GM19324 (cell line): ENCODE data around the gene SEZ6L.
"Not testable (repeated sequence)": the region's sequence is repeated elsewhere in the genome, so short reads cannot be mapped to it uniquely, and the experiment has no call there.

Experiments
- ATAC-seq: cut with Tn5 transposase; IDR thresholded peaks from one replicate; pipeline ENCODE4 v1.9.1; 2021; ENCODE audit warnings: mild to moderate bottlenecking, moderate library complexity; ENCODE audit not compliant: unreplicated experiment, low FRiP score

Gene SEZ6L

DNA sequence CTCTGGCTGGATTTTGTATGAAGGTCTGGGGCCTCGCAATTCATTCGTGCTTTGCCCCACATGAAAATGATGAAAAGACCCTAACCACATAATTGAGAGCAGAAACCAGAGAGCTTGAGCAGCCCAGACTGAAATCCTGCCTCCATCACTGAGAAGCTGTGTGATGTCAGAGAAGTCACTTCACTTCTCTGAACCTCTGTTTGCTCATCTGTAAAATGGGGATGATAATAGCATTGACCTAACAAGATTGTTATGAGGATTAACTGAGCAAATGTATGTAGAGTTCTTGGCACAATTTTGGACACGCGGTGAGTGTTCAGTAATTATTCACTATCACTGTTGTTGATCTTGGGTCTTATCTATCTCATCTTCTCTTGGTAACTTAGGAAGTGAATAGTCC is 203.6 kb downstream of the SEZ6L start:
- no peak for ATAC-seq

DNA sequence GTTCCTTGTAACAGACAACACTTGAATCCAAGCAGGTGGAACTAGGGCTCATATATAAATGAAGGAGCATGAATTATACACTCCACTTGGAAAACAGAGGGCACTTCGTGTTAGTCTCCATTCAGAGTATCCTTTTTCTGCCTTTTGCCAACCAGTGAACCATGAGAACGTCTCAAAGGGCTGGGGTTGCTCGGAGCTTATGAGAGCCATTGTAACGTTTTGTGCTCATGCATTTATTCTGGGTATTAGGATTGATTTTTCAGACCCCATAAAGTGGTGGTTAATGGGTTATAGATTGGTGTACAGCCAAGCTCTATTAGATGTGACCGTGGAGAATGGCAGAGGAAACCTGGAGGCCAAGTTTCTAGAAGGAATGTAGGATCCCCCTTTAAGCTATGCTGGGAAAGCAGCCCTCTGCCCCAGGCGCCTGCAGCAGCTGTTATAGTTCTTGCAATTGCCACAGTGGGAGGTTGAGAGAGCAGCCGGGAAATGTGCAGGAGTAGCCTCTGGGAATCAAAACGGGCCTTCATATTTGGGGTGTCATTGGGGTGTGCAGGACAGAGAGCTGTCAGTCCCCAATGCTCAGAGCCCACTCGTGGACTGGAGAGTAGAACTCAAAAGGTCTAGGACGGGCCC is 205.2 kb downstream of the SEZ6L start:
- ATAC-seq: no peak

DNA sequence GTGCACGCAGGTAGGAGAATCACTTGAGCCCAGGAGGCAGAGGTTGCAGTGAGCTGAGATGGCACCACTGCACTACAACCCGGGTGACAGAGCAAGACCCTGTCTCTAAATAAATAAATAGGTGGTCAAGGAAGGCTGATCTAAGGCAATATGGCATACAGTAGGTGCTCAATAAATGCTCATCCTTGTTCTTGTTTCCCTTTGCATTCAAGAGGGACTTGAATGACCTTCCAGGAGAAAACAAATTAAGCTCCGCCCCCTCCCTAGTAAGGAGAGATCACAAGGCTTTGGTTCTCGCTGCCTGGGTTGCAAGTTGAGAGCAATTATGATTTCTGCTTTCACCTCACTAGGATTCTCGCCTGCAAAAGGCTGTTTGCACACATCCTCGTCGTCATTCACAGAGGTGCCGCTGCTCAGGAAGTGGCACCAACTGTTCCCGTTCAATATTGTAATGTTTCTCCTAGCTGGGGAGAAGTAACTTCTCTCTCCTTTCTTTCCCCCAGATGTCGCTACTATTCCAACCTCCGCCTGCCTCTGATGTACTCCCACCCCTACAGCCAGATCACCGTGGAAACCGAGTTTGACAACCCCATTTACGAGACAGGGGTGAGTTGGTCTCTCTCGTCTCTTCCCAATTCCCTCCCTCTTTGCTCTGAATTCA is 208.0 kb downstream of the SEZ6L start:
- no peak for ATAC-seq

DNA sequence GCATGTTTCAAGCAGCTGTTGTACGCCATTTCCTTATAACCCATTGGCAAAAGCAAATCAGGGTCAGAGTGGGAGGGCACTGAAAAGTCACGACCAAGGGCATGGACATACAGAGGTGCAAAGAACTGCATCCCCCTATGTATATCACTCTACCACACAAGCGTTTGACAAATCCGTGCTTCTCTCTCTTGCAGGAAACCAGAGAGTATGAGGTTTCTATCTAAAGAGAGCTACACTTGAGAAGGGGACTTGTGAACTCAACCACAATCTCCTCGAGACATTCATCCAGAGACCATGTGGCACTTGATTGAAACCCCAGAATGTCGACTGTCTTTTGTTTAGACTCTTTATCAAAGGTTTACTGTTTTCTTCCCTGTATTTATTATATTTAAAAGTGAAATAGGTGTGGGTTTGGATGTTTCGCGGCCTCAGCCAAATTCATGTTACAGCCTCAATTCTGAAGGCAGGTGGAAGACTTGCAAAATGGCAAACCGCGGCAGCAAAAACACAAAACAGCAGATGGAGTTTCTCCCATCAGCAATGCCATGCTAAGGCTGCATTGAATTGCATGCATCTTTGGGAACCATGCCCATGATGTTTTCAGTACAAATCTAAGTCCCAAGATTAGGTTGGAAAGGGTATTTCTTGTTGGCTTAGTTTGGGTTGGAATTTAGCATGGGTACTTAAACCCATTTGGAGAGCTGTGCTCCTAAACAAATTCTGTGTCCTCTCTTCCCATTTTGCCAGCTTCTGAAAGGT is 211.0 kb downstream of the SEZ6L start:
- ATAC-seq: no peak

- no peak for ATAC-seq
Measured at GRCh38 chr22:26382782-26383181, 213.5 kb downstream of the SEZ6L start.

- no peak for ATAC-seq
Measured at GRCh38 chr22:26383968-26384556, 214.8 kb downstream of the SEZ6L start.

GRCh38 chr22:26385164-26385563 is 215.9 kb downstream of the SEZ6L start:
- ATAC-seq: no peak

- ATAC-seq: no peak
Measured at GRCh38 chr22:26389125-26389524, 219.9 kb downstream of the SEZ6L start.

DNA sequence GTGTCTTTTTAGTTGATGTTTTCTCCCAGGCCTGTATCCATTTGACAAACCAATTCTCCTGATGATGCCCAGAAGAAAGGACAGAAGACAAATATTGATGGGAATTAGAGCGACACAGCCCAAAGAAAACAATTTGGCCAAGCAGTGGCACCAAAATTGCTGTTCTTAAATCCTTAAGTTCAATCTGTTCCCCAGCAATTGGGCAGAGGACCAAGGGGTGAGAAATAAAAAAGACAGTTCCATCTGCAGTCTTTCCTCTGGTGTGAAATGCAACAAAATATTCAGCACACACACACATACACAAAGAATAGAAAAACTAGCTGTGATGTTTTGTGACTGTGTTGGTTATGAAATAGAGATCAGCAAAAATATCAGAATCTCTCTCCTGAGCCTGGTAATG is 221.8 kb downstream of the SEZ6L start:
- ATAC-seq: no peak

- ATAC-seq: no peak
Measured at GRCh38 chr22:26391623-26392022, 222.4 kb downstream of the SEZ6L start.

DNA sequence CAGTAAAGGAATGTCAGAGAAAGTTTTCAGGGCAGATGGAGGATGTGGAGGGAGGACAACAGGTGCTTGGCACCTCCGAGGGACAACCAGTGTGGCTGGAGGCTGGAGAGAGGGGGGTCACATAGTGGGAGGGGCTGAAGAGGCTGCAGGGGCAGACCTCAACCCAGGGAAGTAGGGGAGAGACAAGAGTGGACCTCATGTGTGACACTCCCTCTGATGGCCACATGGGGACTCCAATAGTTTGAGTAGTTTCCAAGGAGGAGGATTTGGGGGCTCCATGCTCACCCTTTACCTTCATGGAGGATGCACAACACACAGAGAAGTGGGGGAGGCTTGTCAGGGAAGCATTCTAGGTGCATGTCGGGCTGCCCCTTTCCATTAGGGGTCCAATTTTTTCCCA is 224.7 kb downstream of the SEZ6L start:
- ATAC-seq: no peak

GRCh38 chr22:26394777-26395176 is 225.5 kb downstream of the SEZ6L start:
- no peak for ATAC-seq

GRCh38 chr22:26395926-26396325 is 226.7 kb downstream of the SEZ6L start:
- no peak for ATAC-seq

GRCh38 chr22:26398741-26399153 is 229.5 kb downstream of the SEZ6L start:
- no peak for ATAC-seq

DNA sequence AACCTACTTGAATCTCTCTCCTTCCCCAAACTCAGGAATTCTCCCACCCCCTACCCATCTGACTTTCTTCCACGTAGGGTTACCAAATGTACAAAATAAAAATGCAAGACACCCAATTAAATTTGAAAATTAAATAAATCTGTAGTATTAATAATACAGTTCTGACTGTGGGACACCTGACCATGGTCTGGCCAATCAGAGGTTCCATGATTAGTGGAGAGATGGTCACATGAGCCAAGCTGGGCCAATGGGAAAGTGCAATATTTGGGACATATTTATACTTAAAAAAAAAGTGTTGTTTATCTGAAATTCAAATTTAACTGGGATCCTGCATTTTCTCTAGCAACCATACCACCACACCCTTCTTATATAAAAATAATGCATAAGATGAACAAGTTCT is 230.0 kb downstream of the SEZ6L start:
- ATAC-seq: no peak

DNA sequence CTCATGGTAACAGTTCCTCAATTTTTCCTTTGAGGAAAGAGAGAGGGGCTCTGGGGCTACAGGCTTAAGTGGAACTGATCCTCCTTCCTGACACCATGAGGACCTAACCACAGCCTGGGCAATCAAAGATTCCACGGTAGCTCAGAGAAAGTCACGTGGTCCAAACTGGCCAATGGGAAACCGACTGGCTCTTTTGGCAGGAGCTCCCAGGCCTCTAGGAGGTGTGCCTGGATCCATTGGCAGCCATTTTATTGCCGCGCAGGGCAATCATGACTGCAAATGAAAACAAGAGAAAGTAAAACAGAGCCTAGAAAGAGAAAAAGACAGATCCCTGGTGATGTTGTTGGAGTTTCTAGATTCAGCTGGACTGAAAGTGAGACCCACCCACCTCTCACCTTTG is 232.5 kb downstream of the SEZ6L start:
- ATAC-seq: no peak

DNA sequence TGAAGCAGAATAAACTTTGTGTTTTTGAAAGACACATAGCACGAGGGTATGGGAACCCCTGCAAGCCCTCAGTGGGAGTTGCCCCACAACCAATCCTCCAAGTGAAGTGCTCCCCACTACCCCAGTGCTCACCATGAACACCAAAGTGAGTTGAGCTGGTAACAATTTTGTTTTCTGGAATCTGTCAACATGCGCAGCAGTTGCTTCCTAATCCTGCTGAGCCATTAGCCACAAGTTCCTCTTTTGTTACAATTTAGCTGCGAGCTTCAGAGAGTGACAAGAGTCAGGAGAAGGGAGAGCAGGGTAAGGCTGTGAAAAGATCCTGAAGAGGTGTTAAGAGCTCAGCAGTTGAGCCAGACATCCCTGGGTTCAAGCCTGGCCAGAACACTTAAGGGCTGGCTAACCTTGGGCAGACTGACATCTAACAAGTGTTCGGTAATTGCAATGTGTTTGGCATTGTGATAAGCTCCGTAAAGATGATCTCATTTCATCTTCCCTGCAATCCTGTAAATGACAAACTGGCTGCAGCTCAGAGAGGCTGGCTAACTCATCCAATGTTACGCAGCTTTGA is 235.7 kb downstream of the SEZ6L start:
- no peak for ATAC-seq

DNA sequence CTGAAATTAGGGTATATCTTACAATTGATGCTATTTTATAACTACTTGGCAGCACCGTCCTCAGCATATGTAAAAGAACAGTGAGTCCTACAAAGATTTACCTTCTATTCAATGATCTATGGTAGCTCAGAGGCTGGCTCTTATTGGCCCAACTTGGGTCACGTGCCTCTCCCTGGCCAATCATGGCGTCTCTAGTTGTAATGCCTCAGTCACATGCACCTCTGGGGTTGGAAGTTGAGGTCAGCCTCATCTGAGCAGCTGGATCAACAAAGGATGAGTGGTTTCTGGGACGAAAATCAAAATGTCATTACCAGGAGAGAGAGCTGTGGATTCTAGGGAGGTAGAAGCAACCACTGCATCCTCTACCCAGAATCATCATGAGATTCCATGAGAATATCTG is 236.9 kb downstream of the SEZ6L start:
- ATAC-seq: no peak

DNA sequence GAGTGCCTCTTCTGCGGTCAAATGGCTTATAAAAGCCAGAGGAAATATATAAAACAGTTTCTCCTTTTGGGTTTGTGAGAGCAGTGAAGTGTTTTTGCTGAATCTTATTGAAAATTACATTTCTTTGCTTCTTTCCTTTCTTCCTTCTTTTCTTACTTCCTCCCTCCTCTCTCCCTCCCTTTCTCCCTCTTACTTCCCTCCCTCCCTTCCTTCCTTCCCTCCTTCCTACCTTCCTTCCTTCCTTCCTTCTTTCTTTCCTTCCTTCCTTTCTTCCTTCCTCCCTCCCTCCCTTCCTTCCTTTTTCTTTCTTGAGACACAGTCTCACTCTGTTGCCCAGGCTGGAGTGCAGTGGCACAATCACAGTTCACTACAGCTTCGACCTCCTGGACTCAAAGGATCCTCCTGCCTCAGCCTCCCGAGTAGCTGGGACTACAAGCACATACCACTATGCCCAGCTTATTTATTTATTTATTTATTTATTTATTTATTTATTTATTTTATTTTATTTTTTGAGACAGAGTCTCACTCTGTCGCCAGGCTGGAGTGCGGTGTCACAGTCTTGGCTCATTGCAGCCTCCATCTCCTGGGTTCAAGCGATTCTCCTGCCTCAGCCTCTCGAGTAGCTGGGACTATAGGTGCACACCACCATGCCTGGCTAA is 239.4 kb downstream of the SEZ6L start:
- not testable (repeated sequence) for ATAC-seq

DNA sequence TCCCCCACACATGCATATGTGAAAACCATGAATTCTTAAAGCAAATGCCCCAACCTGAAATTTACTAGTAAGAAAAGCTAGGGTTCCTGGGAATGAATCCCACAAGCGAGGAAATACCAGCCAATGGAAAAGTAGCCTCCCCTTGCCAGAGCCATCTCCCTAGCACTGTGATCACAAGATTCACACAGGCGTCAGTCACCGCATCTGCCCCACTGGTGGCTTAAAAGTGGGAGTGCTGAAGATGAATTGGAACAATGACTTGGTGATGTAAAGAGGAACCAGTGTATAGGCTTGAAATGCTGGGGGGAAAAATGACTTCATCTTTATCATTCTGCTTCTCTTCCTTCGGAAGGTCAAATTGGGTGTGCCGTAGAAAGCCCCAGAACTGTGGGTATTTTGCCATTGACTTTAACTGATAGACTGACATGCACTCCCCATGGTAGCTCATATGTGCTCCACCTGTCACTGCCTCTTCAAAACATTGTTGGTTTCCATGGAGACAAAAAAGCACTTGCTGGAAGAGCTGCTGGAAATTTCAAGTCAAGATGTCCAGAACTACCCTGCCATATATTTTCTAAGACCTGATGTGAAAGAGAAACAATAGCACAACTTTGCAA is 240.6 kb downstream of the SEZ6L start:
- ATAC-seq: no peak
